H9 (cell line): Measurements from ENCODE around the gene TH. TPM values are rescaled to one million over a fixed set of nuclear protein-coding genes. Genes with fewer than 3 reads are reported as not detected.

Source experiments
- DNase-seq: peaks from one replicate; pipeline ENCODE4 v3.0.0-alpha.2; 2017
- H2AFZ ChIP-seq: one replicate; pipeline ENCODE4 v1.6.1; 2013; ENCODE audit warnings: mild to moderate bottlenecking, low read length, control low read depth, moderate library complexity
- H2AK5ac ChIP-seq: 2 replicates; pipeline ENCODE4 v1.6.1; 2013; ENCODE audit warnings: low read length, control low read depth, mixed read lengths; ENCODE audit not compliant: insufficient read length
- H2BK120ac ChIP-seq: one replicate; pipeline ENCODE4 v1.6.1; 2013; ENCODE audit warnings: low read depth, mild to moderate bottlenecking, low read length, control low read depth, inconsistent platforms; ENCODE audit not compliant: poor library complexity, severe bottlenecking
- H2BK12ac ChIP-seq: 2 replicates; pipeline ENCODE4 v1.6.1; 2013; ENCODE audit warnings: low read length, control low read depth, mixed read lengths, low read depth; ENCODE audit not compliant: insufficient read length
- H2BK15ac ChIP-seq: 2 replicates; pipeline ENCODE4 v1.6.1; 2013; ENCODE audit warnings: low read depth, low read length, control low read depth
- H2BK20ac ChIP-seq: one replicate; pipeline ENCODE4 v1.6.1; 2013; ENCODE audit warnings: low read depth, mild to moderate bottlenecking, low read length, control low read depth, inconsistent platforms; ENCODE audit not compliant: poor library complexity, severe bottlenecking
- H2BK5ac ChIP-seq: 2 replicates; pipeline ENCODE4 v1.6.1; 2013; ENCODE audit warnings: low read length, control low read depth, mixed read lengths; ENCODE audit not compliant: insufficient read length
- H3K14ac ChIP-seq: 2 replicates; pipeline ENCODE4 v1.6.1; 2013; ENCODE audit warnings: low read length, control low read depth; ENCODE audit not compliant: insufficient read depth
- H3K18ac ChIP-seq: 2 replicates; pipeline ENCODE4 v1.6.1; 2013; ENCODE audit warnings: low read depth, mild to moderate bottlenecking, mixed read lengths, low read length, control low read depth; ENCODE audit not compliant: insufficient read length
- H3K23ac ChIP-seq: 2 replicates; pipeline ENCODE4 v1.6.1; 2013; ENCODE audit warnings: low read length, control low read depth, mixed read lengths, low read depth; ENCODE audit not compliant: insufficient read length
- H3K23me2 ChIP-seq: 2 replicates; pipeline ENCODE4 v1.6.1; 2013; ENCODE audit warnings: low read depth, mild to moderate bottlenecking, mixed read lengths, low read length, control low read depth; ENCODE audit not compliant: insufficient read length, poor library complexity, severe bottlenecking
- H3K27ac ChIP-seq: 2 replicates; pipeline ENCODE4 v1.5.1; 2013; ENCODE audit warnings: low read length, control low read depth, mixed read lengths, low read depth; ENCODE audit not compliant: insufficient read length
- H3K27me3 ChIP-seq: 2 replicates; pipeline ENCODE4 v1.6.1; 2013; ENCODE audit warnings: low read length, control low read depth, inconsistent platforms; ENCODE audit not compliant: insufficient read depth
- H3K4ac ChIP-seq: 2 replicates; pipeline ENCODE4 v1.6.1; 2013; ENCODE audit warnings: low read depth, mild to moderate bottlenecking, control low read depth, inconsistent platforms, low read length, moderate library complexity
- H3K4me1 ChIP-seq: 2 replicates; pipeline ENCODE4 v1.6.1; 2013; ENCODE audit warnings: low read length, control low read depth, inconsistent platforms; ENCODE audit not compliant: insufficient read depth
- H3K4me2 ChIP-seq: 2 replicates; pipeline ENCODE4 v1.6.1; 2013; ENCODE audit warnings: low read length, control low read depth, mixed read lengths; ENCODE audit not compliant: insufficient read length, insufficient read depth
- H3K56ac ChIP-seq: 2 replicates; pipeline ENCODE4 v1.6.1; 2013; ENCODE audit warnings: low read depth, mild to moderate bottlenecking, mixed read lengths, low read length, control low read depth; ENCODE audit not compliant: insufficient read length
- H3K79me1 ChIP-seq: 2 replicates; pipeline ENCODE4 v1.6.1; 2013; ENCODE audit warnings: low read depth, mild to moderate bottlenecking, moderate library complexity, low read length, control low read depth, inconsistent platforms; ENCODE audit not compliant: insufficient read depth, poor library complexity, severe bottlenecking
- H3K79me2 ChIP-seq: 2 replicates; pipeline ENCODE4 v1.6.1; 2013; ENCODE audit warnings: low read length, control low read depth, inconsistent platforms; ENCODE audit not compliant: insufficient read depth
- H3K9ac ChIP-seq: 2 replicates; pipeline ENCODE4 v1.6.1; 2013; ENCODE audit warnings: low read length, control low read depth, mixed read lengths; ENCODE audit not compliant: insufficient read length; ENCODE audit errors: extremely low read depth
- H3K9me3 ChIP-seq: one replicate; pipeline ENCODE4 v1.6.1; 2013; ENCODE audit warnings: low read depth, low read length, inconsistent platforms; ENCODE audit not compliant: control insufficient read depth
- H3T11ph ChIP-seq: one replicate; pipeline ENCODE4 v1.6.1; 2013; ENCODE audit warnings: mild to moderate bottlenecking, low read length, control low read depth, inconsistent platforms
- H4K20me1 ChIP-seq: one replicate; pipeline ENCODE4 v1.6.1; 2013; ENCODE audit not compliant: control insufficient read depth, insufficient read length, insufficient read depth
- H4K5ac ChIP-seq: 2 replicates; pipeline ENCODE4 v1.6.1; 2013; ENCODE audit warnings: low read depth, mild to moderate bottlenecking, mixed read lengths, low read length, control low read depth; ENCODE audit not compliant: insufficient read length
- H4K8ac ChIP-seq: replicated peaks from 2 replicates; pipeline ENCODE4 v1.6.1; 2013; ENCODE audit warnings: low read length, control low read depth, mixed read lengths, low read depth; ENCODE audit not compliant: insufficient read length
- H4K91ac ChIP-seq: 2 replicates; pipeline ENCODE4 v1.6.1; 2013; ENCODE audit warnings: low read depth, mild to moderate bottlenecking, moderate library complexity, mixed read lengths, low read length, control low read depth; ENCODE audit not compliant: insufficient read length
- H3K27ac Mint-ChIP-seq, 3 experiments: 2 replicates in 2 of 3; 3 replicates in 1 of 3; pipeline ENCODE4 v1.8.0; 2020 to 2021; ENCODE audit warnings: mixed read lengths in 3 of 3, mild to moderate bottlenecking in 1 of 3, moderate library complexity in 1 of 3
- H3K27me3 Mint-ChIP-seq: 2 replicates; pipeline ENCODE4 v1.8.0; 2021; ENCODE audit warnings: low read depth, mild to moderate bottlenecking, moderate library complexity, mixed read lengths
- H3K36me3 Mint-ChIP-seq, 3 experiments: 2 replicates in 2 of 3; 3 replicates in 1 of 3; pipeline ENCODE4 v1.8.0; 2020 to 2021; ENCODE audit warnings: low read depth in 3 of 3, mixed read lengths in 3 of 3; ENCODE audit not compliant: insufficient read depth in 1 of 3
- H3K4me1 Mint-ChIP-seq, 2 experiments: 2 replicates each; pipeline ENCODE4 v1.8.0; 2020; ENCODE audit warnings: mixed read lengths in 2 of 2
- H3K4me3 Mint-ChIP-seq, 2 experiments: 2 replicates in 1 of 2; 3 replicates in 1 of 2; pipeline ENCODE4 v1.8.0; 2020 to 2021; ENCODE audit warnings: mild to moderate bottlenecking in 2 of 2, mixed read lengths in 2 of 2, moderate library complexity in 1 of 2
- H3K9me3 Mint-ChIP-seq, 2 experiments: 2 replicates in 1 of 2; 3 replicates in 1 of 2; pipeline ENCODE4 v1.8.0; 2020; ENCODE audit warnings: mild to moderate bottlenecking in 2 of 2, mixed read lengths in 2 of 2, moderate library complexity in 1 of 2
- WGBS: extraction: QIAGEN DNeasy Blood & Tissue Kit; methylation state at CpG from one replicate; pipeline ENCODE4 v1.1.7; 2013; ENCODE audit warnings: missing lambda C conversion rate, low lambda C conversion rate, mixed read lengths; ENCODE audit not compliant: insufficient read length; ENCODE audit errors: extremely low coverage; 5-methylcytosine and 5-hydroxymethylcytosine counted together
- total RNA-seq: library from RNA; stranded (reverse); gene quantifications from 2 replicates; pipeline ENCODE4 v1.2.1, GENCODE V29; 2021
- TF ChIP-seq, protein P1 (sequence below): fragments of 200-600 bp; sonication (generic); conservative IDR thresholded peaks from 3 replicates; pipeline ENCODE4 v1.8.0; 2021; ENCODE audit warnings: antibody characterized with exemption, mild to moderate bottlenecking

TH gene
- total RNA-seq, 1 experiment from 2014 or later, result not detected

DNA sequence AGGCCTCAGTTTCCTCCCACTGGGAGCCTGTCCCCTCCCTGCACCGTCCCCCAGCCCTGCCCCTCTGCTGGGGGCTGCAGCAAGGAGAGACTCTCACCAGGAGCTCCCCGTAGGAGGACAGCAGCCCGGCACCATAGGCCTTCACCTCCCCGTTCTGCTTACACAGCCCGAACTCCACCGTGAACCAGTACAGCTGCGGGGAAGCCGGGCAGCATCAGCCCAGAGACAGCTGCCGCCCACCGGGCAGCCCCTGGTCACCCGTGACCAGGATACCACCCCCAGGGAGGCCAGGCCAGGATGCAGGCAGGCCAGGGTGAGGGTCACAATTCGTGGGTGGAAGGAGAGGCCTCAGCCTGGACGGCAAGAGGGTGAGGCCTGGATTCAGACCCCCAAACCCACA lies 6.0 kb downstream of the TH start:
- DNase-seq, result no peak
- H3K27ac Mint-ChIP-seq, result no peak overlapping the region
- Histone ChIP-seq H3K4ac (no peak overlapping the region), H4K91ac (no peak overlapping the region), H3K27me3 (no peaks in the 10 kb centered on the region), H2AK5ac (no peak overlapping the region), H2BK5ac (no peak overlapping the region), H2AFZ (no peak overlapping the region), H3K9me3 (no peaks in the 10 kb centered on the region), H2BK15ac (no peak overlapping the region), H3K4me1 (no peaks in the 10 kb centered on the region), H4K5ac (no peak overlapping the region), H3K79me2 (no peaks in the 10 kb centered on the region), H3K9ac (no peak overlapping the region), H3T11ph (no peak overlapping the region), H3K23ac (no peak overlapping the region), H4K20me1 (no peaks in the 10 kb centered on the region), H2BK20ac (no peak overlapping the region), H4K8ac (no peak overlapping the region), H3K23me2 (peaks cover 3% of the 10 kb centered on the region), H2BK120ac (no peak overlapping the region), H3K4me2 (no peak overlapping the region), H3K79me1 (no peaks in the 10 kb centered on the region), H3K27ac (no peak overlapping the region), H3K14ac (no peak overlapping the region), H3K18ac (no peak overlapping the region), H2BK12ac (no peak overlapping the region), H3K56ac (no peak overlapping the region)
- no peaks in the 10 kb centered on the region for H3K36me3 Mint-ChIP-seq
- peaks cover 12% of the 10 kb centered on the region for H3K27me3 Mint-ChIP-seq
- TF ChIP-seq, protein P1, sequence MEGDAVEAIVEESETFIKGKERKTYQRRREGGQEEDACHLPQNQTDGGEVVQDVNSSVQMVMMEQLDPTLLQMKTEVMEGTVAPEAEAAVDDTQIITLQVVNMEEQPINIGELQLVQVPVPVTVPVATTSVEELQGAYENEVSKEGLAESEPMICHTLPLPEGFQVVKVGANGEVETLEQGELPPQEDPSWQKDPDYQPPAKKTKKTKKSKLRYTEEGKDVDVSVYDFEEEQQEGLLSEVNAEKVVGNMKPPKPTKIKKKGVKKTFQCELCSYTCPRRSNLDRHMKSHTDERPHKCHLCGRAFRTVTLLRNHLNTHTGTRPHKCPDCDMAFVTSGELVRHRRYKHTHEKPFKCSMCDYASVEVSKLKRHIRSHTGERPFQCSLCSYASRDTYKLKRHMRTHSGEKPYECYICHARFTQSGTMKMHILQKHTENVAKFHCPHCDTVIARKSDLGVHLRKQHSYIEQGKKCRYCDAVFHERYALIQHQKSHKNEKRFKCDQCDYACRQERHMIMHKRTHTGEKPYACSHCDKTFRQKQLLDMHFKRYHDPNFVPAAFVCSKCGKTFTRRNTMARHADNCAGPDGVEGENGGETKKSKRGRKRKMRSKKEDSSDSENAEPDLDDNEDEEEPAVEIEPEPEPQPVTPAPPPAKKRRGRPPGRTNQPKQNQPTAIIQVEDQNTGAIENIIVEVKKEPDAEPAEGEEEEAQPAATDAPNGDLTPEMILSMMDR, result no peak
- WGBS, result no CpG with 5 or more reads among the region's 13 CpGs
- no peaks in the 10 kb centered on the region for H3K4me1 Mint-ChIP-seq
- no peaks in the 10 kb centered on the region for H3K9me3 Mint-ChIP-seq
- no peak overlapping the region for H3K4me3 Mint-ChIP-seq
